Heart right ventricle (tissue), 16 donors: Measurements from ENCODE around the gene VENTX. TPM values are rescaled to one million over a fixed set of nuclear protein-coding genes. Genes with fewer than 3 reads are reported as not detected.

Source experiments
- ATAC-seq, 8 donors: fragments of 200-7000 bp; cut with Tn5 transposase; one replicate each; pipeline ENCODE4 v1.9.1; 2020; ENCODE audit warnings: mild to moderate bottlenecking in 8 of 8, moderate library complexity in 8 of 8, moderate number of reproducible peaks in 1 of 8
- DNase-seq, 2 donors: peaks; one replicate each; pipeline ENCODE4 v3.0.0-alpha.2; 2020
- H3K27ac ChIP-seq, 10 donors: fragments of 200-600 bp; sonication (generic) in 2 of 10; one replicate each; pipeline versions ENCODE4 v1.5.0 to v1.8.0; 2020 to 2022; ENCODE audit warnings: mild to moderate bottlenecking in 3 of 10
- H3K27me3 ChIP-seq, 7 donors: fragments of 200-600 bp; one replicate each; pipeline ENCODE4 v1.8.0; 2021 to 2022; ENCODE audit warnings: mild to moderate bottlenecking in 2 of 7
- H3K36me3 ChIP-seq, 9 donors: fragments of 200-600 bp; sonication (generic) in 1 of 9; one replicate each; pipeline versions ENCODE4 v1.5.0 to v1.8.0; 2020 to 2022; ENCODE audit warnings: mild to moderate bottlenecking in 2 of 9
- H3K4me1 ChIP-seq, 9 donors: fragments of 200-600 bp; sonication (generic) in 1 of 9; one replicate each; pipeline versions ENCODE4 v1.5.0 to v1.8.0; 2020 to 2022; ENCODE audit warnings: mild to moderate bottlenecking in 4 of 9
- H3K4me3 ChIP-seq, 10 donors: fragments of 200-600 bp; sonication (generic) in 2 of 10; one replicate each; pipeline versions ENCODE4 v1.5.0 to v1.8.0; 2020 to 2022; ENCODE audit warnings: mild to moderate bottlenecking in 7 of 10, moderate library complexity in 2 of 10
- H3K9me3 ChIP-seq, 11 donors: fragments of 200-600 bp in 10 of 11; sonication (generic) in 2 of 11; one replicate each; pipeline versions ENCODE4 v1.5.0 to v1.8.0; 2013 to 2022; ENCODE audit warnings: mild to moderate bottlenecking in 2 of 11, control low read depth in 1 of 11, moderate library complexity in 1 of 11
- WGBS, 2 donors: extraction: QIAGEN DNeasy Blood & Tissue Kit; methylation state at CpG; one replicate each; pipeline ENCODE4 v1.1.7; 2013; ENCODE audit warnings: inconsistent platforms in 1 of 2; 5-methylcytosine and 5-hydroxymethylcytosine counted together
- intact Hi-C, 10 donors: fragments of 100-400 bp; cut with DNase I; formaldehyde crosslinking; loops; one replicate each; pipeline versions ENCODE4 v1.11.1 to v1.14.2; 2022
- long read RNA-seq, 3 donors: library from polyadenylated mRNA; unstranded; transcript quantifications; one replicate each; pipeline ENCODE4 v2.0.0, GENCODE V29; 2020 to 2021
- polyA plus RNA-seq, 2 donors: library from polyadenylated mRNA; stranded (reverse); fragments of 200-250 nt; gene quantifications; one replicate each; pipeline ENCODE4 v1.2.3, GENCODE V29; 2013
- total RNA-seq, 10 donors: library from RNA; stranded (reverse); fragmentation: NEBNext Ultra II Directional in 3 of 10; extraction: Animal tissue kit (Norgen Biotek cat#: 25700) in 3 of 10; gene quantifications; one replicate each; pipeline versions ENCODE4 v1.2.1 to v1.2.4, GENCODE V29; 2021 to 2023
- TF ChIP-seq, protein P1 (sequence below), 9 donors: fragments of 200-600 bp; sonication (generic) in 2 of 9; IDR thresholded peaks; one replicate each; pipeline versions ENCODE4 v1.5.0 to v1.8.0; 2021 to 2022; ENCODE audit warnings: antibody characterized with exemption in 9 of 9, mild to moderate bottlenecking in 5 of 9, moderate library complexity in 1 of 9
- donor health status: Arrhythmogenic right ventricular cardiomyopathy.
- donor health status: ischemic (EF 13 %, LVEDD 7.1; RV severe dilation, severe dysfunction).
- donor health status: healthy with polysubstance abuse.
- donor health status: DM: no; HTN: yes; CAD: no.
- donor health status: DM: no; HTN: no; CAD: no.
- donor health status: ischemic (EF 25% LVEDD 6.9; RV normal size, moderate dysfunction).
- donor health status: ischemic (EF 25% LVEDD 5.7; RV mildly dilated, moderate dysfunction).
- donor health status: healthy.
- donor health status: DM: yes; HTN: yes; CAD: no.
- donor health status: Ischemic cardiomyopathy.
- donor health status: ischemic (EF 35%, LVEDD 5.7; RV mildly dilated, moderate dysfunction).
- donor health status: nonischemic (EF 11% LVEDD 7.7; RV severe dilation, severe dysfunction).
- donor health status: DM: yes; HTN: yes; CAD: no.
- donor health status: PGD.
- donor health status: ischemic (EF 29% LVEDD 5.4; RV normal size, mild dysfunction).
- donor health status: nonischemic (EF 23%, LVEDD 6.1; RV moderate dilation, normal function).

The VENTX gene
- total RNA-seq (1 to 10 TPM in 1 of 10 donors, under 1 TPM in 8, not detected in 1; 0.19 to 1.5 (median 0.42) TPM), polyA plus RNA-seq (1 to 10 TPM in 1 of 2 donors, under 1 TPM in 1; 0.83 to 1.3 TPM)
- long read RNA-seq, donor 1, partial matches to known transcripts: 2 of 2 reads
- long read RNA-seq, donor 1, other reads (novel, unspliced or antisense): 0 of 2 reads
- long read RNA-seq, donor 2, partial matches to known transcripts: 0 of 1 reads
- long read RNA-seq, donor 2, other reads (novel, unspliced or antisense): 0 of 1 reads
- long read RNA-seq, donor 3: 0 reads

DNA sequence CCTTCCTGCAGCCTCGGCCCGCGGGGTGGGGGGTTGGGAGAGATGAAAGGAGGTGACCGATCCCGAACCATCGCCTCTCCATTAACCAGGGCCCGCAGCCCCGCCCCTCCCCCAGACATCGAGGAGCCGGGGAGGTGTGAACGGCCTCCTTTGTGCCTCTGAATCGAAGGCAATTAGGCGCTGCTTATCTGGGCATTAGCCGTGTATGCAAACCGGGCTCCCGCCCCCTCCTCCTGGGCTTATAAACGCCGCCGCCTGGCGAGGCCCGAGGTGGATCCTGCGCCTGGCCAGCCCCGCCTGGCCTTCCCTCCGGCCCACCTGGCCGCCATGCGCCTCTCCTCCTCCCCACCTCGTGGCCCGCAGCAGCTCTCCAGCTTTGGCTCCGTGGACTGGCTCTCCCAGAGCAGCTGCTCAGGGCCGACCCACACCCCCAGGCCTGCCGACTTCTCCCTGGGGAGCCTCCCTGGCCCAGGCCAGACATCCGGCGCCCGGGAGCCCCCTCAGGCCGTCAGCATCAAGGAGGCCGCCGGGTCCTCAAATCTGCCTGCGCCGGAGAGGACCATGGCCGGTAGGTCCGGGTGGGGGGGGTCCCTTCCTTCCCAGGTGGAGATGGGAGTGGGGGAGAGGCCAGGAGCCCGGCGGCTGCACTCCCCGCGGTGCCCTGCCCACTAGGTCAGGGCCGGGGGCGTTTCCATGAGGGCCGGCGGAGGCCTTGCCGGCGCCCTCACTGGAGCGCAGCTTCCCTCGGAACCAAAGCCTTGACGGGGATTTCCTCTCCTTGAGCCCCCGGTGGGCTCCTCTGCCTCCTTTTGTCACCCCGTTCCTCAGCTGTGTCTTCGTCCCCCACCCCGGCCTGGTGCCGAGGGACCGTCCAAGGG is at the start of gene VENTX:
VENTX (plus strand) TSS at position 268 of the 878 bp plus-strand sequence; CDS start at position 328, 60 bp downstream.
- peak within 1 kb of the TSS in 2 of 10 donors; percentile 29 to 85 for H3K27ac ChIP-seq
- H3K4me1 ChIP-seq: peaks cover 0 to 36% (median 22%) of the 10 kb centered on the region in 9 donors
- TF ChIP-seq, protein P1, sequence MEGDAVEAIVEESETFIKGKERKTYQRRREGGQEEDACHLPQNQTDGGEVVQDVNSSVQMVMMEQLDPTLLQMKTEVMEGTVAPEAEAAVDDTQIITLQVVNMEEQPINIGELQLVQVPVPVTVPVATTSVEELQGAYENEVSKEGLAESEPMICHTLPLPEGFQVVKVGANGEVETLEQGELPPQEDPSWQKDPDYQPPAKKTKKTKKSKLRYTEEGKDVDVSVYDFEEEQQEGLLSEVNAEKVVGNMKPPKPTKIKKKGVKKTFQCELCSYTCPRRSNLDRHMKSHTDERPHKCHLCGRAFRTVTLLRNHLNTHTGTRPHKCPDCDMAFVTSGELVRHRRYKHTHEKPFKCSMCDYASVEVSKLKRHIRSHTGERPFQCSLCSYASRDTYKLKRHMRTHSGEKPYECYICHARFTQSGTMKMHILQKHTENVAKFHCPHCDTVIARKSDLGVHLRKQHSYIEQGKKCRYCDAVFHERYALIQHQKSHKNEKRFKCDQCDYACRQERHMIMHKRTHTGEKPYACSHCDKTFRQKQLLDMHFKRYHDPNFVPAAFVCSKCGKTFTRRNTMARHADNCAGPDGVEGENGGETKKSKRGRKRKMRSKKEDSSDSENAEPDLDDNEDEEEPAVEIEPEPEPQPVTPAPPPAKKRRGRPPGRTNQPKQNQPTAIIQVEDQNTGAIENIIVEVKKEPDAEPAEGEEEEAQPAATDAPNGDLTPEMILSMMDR (IDR thresholded peaks at IDR 0.05): no peak
- DNase-seq: no peak
- WGBS, 2 donors: 5 to 9% methylated on average over 53 to 60 of the region's 60 CpGs
- no peaks in the 10 kb centered on the region for H3K36me3 ChIP-seq
- no peaks in the 10 kb centered on the region for H3K9me3 ChIP-seq
- peaks cover 34 to 96% (median 92%) of the 10 kb centered on the region in 7 donors for H3K27me3 ChIP-seq
- ATAC-seq: no peak
- intact Hi-C loops: no loop called here
- peak within 1 kb of the TSS in 8 of 10 donors; percentile 1 to 51 (median 30) for H3K4me3 ChIP-seq

DNA sequence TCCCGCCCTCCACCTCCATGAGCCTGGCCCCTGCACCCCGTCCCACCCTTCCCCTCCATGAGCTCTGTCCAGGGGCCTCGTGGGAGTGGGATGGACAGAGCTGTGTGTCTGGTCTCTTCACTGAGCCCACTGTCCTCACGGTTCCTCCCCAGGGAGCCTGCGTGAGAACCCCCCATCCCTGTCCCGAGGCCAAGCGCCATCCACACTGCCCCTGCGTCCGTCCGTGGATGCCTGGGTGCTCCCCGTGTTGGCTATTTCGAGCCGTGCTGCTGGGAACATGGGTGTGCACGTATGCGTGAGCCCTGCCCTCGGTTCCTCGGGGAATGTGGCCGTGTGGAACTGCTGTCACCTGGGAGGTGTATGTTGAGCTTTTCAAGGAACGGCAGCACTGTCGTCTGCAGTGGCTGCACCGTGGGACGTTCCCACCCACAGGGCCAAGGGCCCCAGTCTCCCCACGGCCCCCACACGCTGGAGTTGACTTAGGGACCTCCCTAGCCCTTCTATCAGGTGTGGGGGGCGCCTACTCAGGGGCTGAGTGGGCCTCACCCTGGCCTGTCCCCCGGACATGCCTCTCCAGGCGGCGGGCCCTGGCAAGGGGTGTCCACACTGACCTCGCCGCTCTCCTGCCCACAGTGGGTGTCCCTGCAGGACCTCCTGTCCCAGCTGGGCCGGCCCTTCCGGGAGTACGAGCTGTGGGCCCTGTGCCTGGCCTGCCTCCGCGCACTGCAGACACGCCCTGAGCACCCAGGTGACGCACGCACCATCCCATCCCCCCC is 49.6 kb upstream of the VENTX start:
- Histone ChIP-seq H3K4me1 (no peaks in the 10 kb centered on the region), H3K27ac (no peak overlapping the region), H3K36me3 (no peaks in the 10 kb centered on the region), H3K27me3 (peaks cover 0 to 44% (median 22%) of the 10 kb centered on the region in 7 donors), H3K4me3 (no peak overlapping the region), H3K9me3 (peaks cover 0 to 20% (median 0%) of the 10 kb centered on the region in 11 donors)
- intact Hi-C loops: no loop called here
- ATAC-seq (no peak), DNase-seq (no peak)
- TF ChIP-seq, protein P1 (IDR thresholded peaks at IDR 0.05): no peak
- WGBS, 2 donors: 76 to 82% methylated on average over 38 of the region's 38 CpGs

- Histone ChIP-seq H3K27ac (no peak overlapping the region), H3K4me3 (no peak overlapping the region), H3K36me3 (no peaks in the 10 kb centered on the region), H3K27me3 (peaks cover 0 to 44% (median 22%) of the 10 kb centered on the region in 7 donors), H3K9me3 (peaks cover 0 to 31% (median under 1%) of the 10 kb centered on the region in 11 donors), H3K4me1 (no peaks in the 10 kb centered on the region)
- 85 to 90% methylated on average over 22 of the region's 22 CpGs for WGBS, 2 donors
- intact Hi-C loops: no loop called here
- TF ChIP-seq, protein P1 (IDR thresholded peaks at IDR 0.05): no peak
- ATAC-seq (no peak), DNase-seq (no peak)
These were observed 48.4 kb upstream of the VENTX start for GRCh38 chr10:133189256-133189655.

- TF ChIP-seq, protein P1 (IDR thresholded peaks at IDR 0.05): no peak
- ATAC-seq: no peak
- peaks cover 0 to 36% (median 3%) of the 10 kb centered on the region in 11 donors for H3K9me3 ChIP-seq
- H3K36me3 ChIP-seq: no peaks in the 10 kb centered on the region
- H3K27me3 ChIP-seq: peaks cover 0 to 40% (median 22%) of the 10 kb centered on the region in 7 donors
- DNase-seq: no peak
- intact Hi-C loops: no loop called here
- no peaks in the 10 kb centered on the region for H3K4me1 ChIP-seq
- no peak overlapping the region for H3K27ac ChIP-seq
- H3K4me3 ChIP-seq: no peak overlapping the region
- 83 to 85% methylated on average over 11 to 14 of the region's 14 CpGs for WGBS, 2 donors
These were observed 47.9 kb upstream of the VENTX start for GRCh38 chr10:133189726-133190125.
